K562 (cell line): Measurements from ENCODE around the gene TMEM132C. TPM values are rescaled to one million over a fixed set of nuclear protein-coding genes. Genes with fewer than 3 reads are reported as not detected.

Experiments
- ATAC-seq: fragments of 200-7000 bp; cut with Tn5 transposase; 3 replicates; pipeline ENCODE4 v1.9.1; 2020; ENCODE audit warnings: moderate library complexity
- BruUV-seq: library from RNA; stranded (reverse); fragments of 400-500 nt; replicated peaks from 2 replicates; lab custom pipeline; 2021; lab: Mats Ljungman, UMichigan
- CTCF ChIA-PET: fragments of 300-600 bp; formaldehyde crosslinking; extraction: SDS; loops from one replicate; lab custom pipeline; 2021; ENCODE audit warnings: low intra/inter-chr PET ratio; lab: Yijun Ruan, JAX
- POLR2A ChIA-PET: fragments of 300-600, 350-650 bp; sonication (Branson Sonifier 250); formaldehyde crosslinking; extraction: SDS; loops from one replicate; lab custom pipeline; 2021; ENCODE audit warnings: antibody characterized with exemption, inconsistent platforms; lab: Yijun Ruan, JAX
- DNase-seq, 4 experiments: peaks; one replicate each; pipeline versions ENCODE4 v3.0.0 to v3.0.0-alpha.2; 2011 to 2018; ENCODE audit warnings: low spot score in 3 of 4, mixed read lengths in 3 of 4; ENCODE audit errors: extremely low read depth in 1 of 4
- FAIRE-seq: peaks from 2 replicates; lab custom pipeline; 2011; peaks lifted over from hg19 to GRCh38; lab: Jason Lieb, UNC
- H2AFZ ChIP-seq: 2 replicates; pipeline ENCODE4 v1.6.0; 2011; ENCODE audit warnings: low read depth, low read length, control low read depth, inconsistent platforms
- H3K27ac ChIP-seq: fragments of 200-600 bp; 3 replicates; pipeline ENCODE4 v1.8.0; 2011; ENCODE audit warnings: low read depth, mild to moderate bottlenecking, control low read depth, inconsistent platforms, low read length, moderate library complexity, mixed read lengths; ENCODE audit errors: extremely low read depth
- H3K27me3 ChIP-seq, 2 experiments: fragments of 300-600 bp in 1 of 2; 2 replicates in 1 of 2; 3 replicates in 1 of 2; pipeline versions ENCODE4 v1.6.0 to v1.8.0; 2011; ENCODE audit warnings: inconsistent platforms in 2 of 2, low read length in 2 of 2, mild to moderate bottlenecking in 1 of 2, mixed read lengths in 1 of 2, moderate library complexity in 1 of 2; ENCODE audit not compliant: control insufficient read depth in 2 of 2, insufficient read depth in 2 of 2
- H3K36me3 ChIP-seq: fragments of 300-600 bp; 3 replicates; pipeline ENCODE4 v1.8.0; 2011; ENCODE audit warnings: mild to moderate bottlenecking, low read length, inconsistent platforms; ENCODE audit not compliant: control insufficient read depth, insufficient read depth
- H3K4me1 ChIP-seq, 2 experiments: fragments of 200-600 bp in 1 of 2; replicated peaks in 1 of 2; 2 replicates in 1 of 2; 3 replicates in 1 of 2; pipeline versions ENCODE4 v1.5.1 to v1.8.0; 2011; ENCODE audit warnings: inconsistent platforms in 2 of 2, low read length in 2 of 2, mild to moderate bottlenecking in 1 of 2, mixed read lengths in 1 of 2, moderate library complexity in 1 of 2; ENCODE audit not compliant: control insufficient read depth in 2 of 2, insufficient read depth in 2 of 2
- H3K4me2 ChIP-seq: 2 replicates; pipeline ENCODE4 v1.6.1; 2011; ENCODE audit warnings: low read length, control low read depth, inconsistent platforms, mixed read lengths; ENCODE audit not compliant: insufficient read depth
- H3K4me3 ChIP-seq: fragments of 200-600 bp; sonication (generic), shearing (Covaris generic); 2 replicates; pipeline ENCODE4 v1.5.1; 2016; ENCODE audit warnings: control low read depth, inconsistent platforms
- H3K79me2 ChIP-seq: fragments of 200-600 bp; 3 replicates; pipeline ENCODE4 v1.8.0; 2011; ENCODE audit warnings: low read length, inconsistent platforms; ENCODE audit not compliant: control insufficient read depth, insufficient read depth
- H3K9ac ChIP-seq, 2 experiments: 2 replicates each; pipeline versions ENCODE4 v1.6.0 to v1.6.1; 2011; ENCODE audit warnings: low read depth in 2 of 2, low read length in 2 of 2, control low read depth in 1 of 2, inconsistent platforms in 1 of 2, mild to moderate bottlenecking in 1 of 2, mixed read lengths in 1 of 2; ENCODE audit not compliant: insufficient read depth in 1 of 2
- H3K9me1 ChIP-seq: one replicate; pipeline ENCODE4 v1.6.0; 2011; ENCODE audit warnings: inconsistent platforms, mild to moderate bottlenecking, low read length, moderate library complexity; ENCODE audit not compliant: control insufficient read depth, insufficient read depth
- H3K9me3 ChIP-seq: replicated peaks from 2 replicates; pipeline ENCODE4 v1.5.1; 2011; ENCODE audit warnings: low read depth, low read length, inconsistent platforms; ENCODE audit not compliant: control insufficient read depth, insufficient read depth
- H4K20me1 ChIP-seq: replicated peaks from 2 replicates; pipeline ENCODE4 v1.6.1; 2011; ENCODE audit warnings: low read length, inconsistent platforms, mixed read lengths; ENCODE audit not compliant: control insufficient read depth, insufficient read depth
- E2F3 ChIP-seq: fragments of 250-450 bp; sonication (Bioruptor Pico); IDR thresholded peaks from 2 replicates; pipeline ENCODE4 v1.4.0; 2020; ENCODE audit warnings: mild to moderate bottlenecking
- FOXK2 ChIP-seq, 2 experiments: fragments of 450-650 bp; IDR thresholded peaks in 1 of 2; conservative IDR thresholded peaks in 1 of 2; 2 replicates each; pipeline ENCODE4 v1.6.1; 2016; ENCODE audit warnings: low read depth in 2 of 2, mild to moderate bottlenecking in 1 of 2
- PCBP2 ChIP-seq: fragments of 200-400 bp; formaldehyde crosslinking; IDR thresholded peaks from 2 replicates; pipeline ENCODE4 v1.6.1; 2018; ENCODE audit warnings: low read length, low read depth, mild to moderate bottlenecking, moderate library complexity; ENCODE audit not compliant: poor library complexity, severe bottlenecking
- POLR2AphosphoS2 ChIP-seq: IDR thresholded peaks from 2 replicates; pipeline ENCODE4 v1.6.1; 2012; ENCODE audit warnings: low read length, improper control_type of control experiment
- RB1 ChIP-seq: fragments of 450-650 bp; IDR thresholded peaks from 2 replicates; pipeline ENCODE4 v1.6.1; 2017; ENCODE audit warnings: low read depth, mild to moderate bottlenecking
- TOE1 ChIP-seq, 2 experiments: fragments of 450-650 bp in 1 of 2; sonication (generic) in 1 of 2; formaldehyde crosslinking in 1 of 2; IDR thresholded peaks; 2 replicates each; pipeline versions ENCODE4 v1.7.1 to v1.8.0; 2016 to 2022; ENCODE audit warnings: borderline replicate concordance in 2 of 2, mild to moderate bottlenecking in 2 of 2, antibody characterized with exemption in 1 of 2, inconsistent platforms in 1 of 2, low read depth in 1 of 2, missing genetic modification reagents in 1 of 2, moderate library complexity in 1 of 2
- U2AF2 ChIP-seq: fragments of 200-400 bp; formaldehyde crosslinking; optimal IDR thresholded peaks from 2 replicates; pipeline ENCODE3; 2017; ENCODE audit warnings: low read depth, mild to moderate bottlenecking, low read length
- YY1 ChIP-seq, 3 experiments: IDR thresholded peaks; 2 replicates each; pipeline ENCODE4 v1.6.1; 2011; ENCODE audit warnings: low read length in 2 of 3, mild to moderate bottlenecking in 2 of 3, moderate library complexity in 2 of 3, borderline replicate concordance in 1 of 3, control low read depth in 1 of 3, low read depth in 1 of 3; ENCODE audit not compliant: insufficient read depth in 3 of 3, insufficient replicate concordance in 2 of 3, control insufficient read depth in 1 of 3, insufficient read length in 1 of 3; ENCODE audit errors: extremely low read depth in 1 of 3
- ZNF280B ChIP-seq: fragments of 250-450 bp; sonication (Bioruptor Pico); IDR thresholded peaks from 2 replicates; pipeline ENCODE4 v1.5.1; 2021; ENCODE audit warnings: mild to moderate bottlenecking
- ZNF764 ChIP-seq: fragments of 250-450 bp; sonication (Bioruptor Pico); IDR thresholded peaks from 2 replicates; pipeline ENCODE4 v1.4.0; 2020; ENCODE audit warnings: low read depth, mild to moderate bottlenecking, moderate library complexity
- WGBS: fragments of 100-300 bp; shearing (Covaris generic); methylation state at CpG from one replicate; pipeline ENCODE4 v1.1.6; 2016; ENCODE audit warnings: low coverage, mixed read lengths; ENCODE audit not compliant: insufficient coverage; ENCODE audit errors: missing lambda C conversion rate; 5-methylcytosine and 5-hydroxymethylcytosine counted together
- in situ Hi-C: fragments of 300-500 bp; cut with MboI; formaldehyde crosslinking; loops from 4 replicates; pipeline ENCODE4 v1.15.0; 2018; ENCODE audit warnings: inconsistent platforms, mixed read lengths
- intact Hi-C: fragments of 100-400 bp; cut with micrococcal nuclease; formaldehyde crosslinking; loops from 2 replicates; pipeline ENCODE4 v1.14.2; 2022
- polyA plus RNA-seq, 8 experiments: library from polyadenylated mRNA; depleted of rRNA in 4 of 8; stranded (reverse) in 5 of 8; unstranded in 3 of 8; fragments of >200 nt; fragmentation: Nextera tagmentation in 2 of 8; fragmentation: Illumina TruSeq in 1 of 8; extraction: Ambion mirVana in 2 of 8; extraction: Trizol in 1 of 8; gene quantifications; 2 replicates each; pipeline versions ENCODE4 v1.2.1 to v1.2.3, GENCODE V29; 2011 to 2014; ENCODE audit warnings: inconsistent platforms in 1 of 8, missing spikeins in 1 of 8
- total RNA-seq, 7 experiments: library from RNA; depleted of rRNA in 6 of 7; stranded (reverse); fragments of >200 nt in 6 of 7; fragmentation: Illumina TruSeq in 2 of 7; extraction: Trizol in 2 of 7; gene quantifications; 2 replicates each; pipeline versions ENCODE4 v1.2.1 to v1.2.3, GENCODE V29; 2011 to 2021; ENCODE audit warnings: low replicate concordance in 1 of 7

Gene TMEM132C
- total and polyA plus RNA-seq, 9 of the 15 experiments (the other 6 are each of a cell fraction or from before 2014, with no cell fraction given) = not detected

DNA sequence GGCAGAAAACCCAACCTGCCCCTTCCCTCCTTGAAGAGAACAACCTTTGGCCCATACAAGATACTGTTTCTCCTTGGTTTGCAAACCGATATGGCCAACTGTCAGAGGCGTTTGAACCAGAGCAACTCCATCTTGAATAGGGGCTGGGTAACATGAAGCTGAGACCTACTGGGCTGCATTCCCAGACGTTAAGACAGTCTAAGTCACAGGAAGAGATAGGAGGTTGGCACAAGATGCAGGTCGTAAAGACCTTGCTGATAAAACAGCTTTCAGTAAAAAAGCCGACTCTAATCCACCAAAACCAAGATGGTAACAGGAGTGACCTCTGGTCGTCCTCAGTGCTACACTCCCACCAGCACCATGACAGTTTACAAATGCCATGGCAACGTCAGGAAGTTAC lies 42.7 kb upstream of the TMEM132C start:
- Histone ChIP-seq H2AFZ (no peak overlapping the region), H3K4me3 (no peak overlapping the region), H4K20me1 (no peaks in the 10 kb centered on the region), H3K9me1 (no peaks in the 10 kb centered on the region), H3K4me1 (no peaks in the 10 kb centered on the region), H3K4me2 (no peak overlapping the region), H3K9me3 (no peaks in the 10 kb centered on the region), H3K9ac (no peak overlapping the region), H3K79me2 (no peaks in the 10 kb centered on the region), H3K27me3 (no peaks in the 10 kb centered on the region), H3K36me3 (no peaks in the 10 kb centered on the region), H3K27ac (no peak overlapping the region)
- ATAC-seq (no peak), FAIRE-seq (no peak), DNase-seq (no peak)
- intact Hi-C loops = no loop called here
- in situ Hi-C loops = no loop called here
- no peak for TF ChIP-seq ZNF764 (CRISPR knock-in tag)
- TF ChIP-seq PCBP2 = no peak
- TF ChIP-seq ZNF280B = no peak
- no peak for TF ChIP-seq POLR2AphosphoS2
- TF ChIP-seq E2F3 (CRISPR knock-in tag) = no peak
- TF ChIP-seq U2AF2 = no peak
- TF ChIP-seq TOE1 (IDR thresholded peaks at IDR 0.05; ENCODE audit: borderline replicate concordance) = no peak
- no peak for TF ChIP-seq TOE1 (CRISPR knock-in tag; IDR thresholded peaks at IDR 0.05; ENCODE audit: borderline replicate concordance, low read depth)
- no peak for TF ChIP-seq RB1
- no peak for TF ChIP-seq YY1 (IDR thresholded peaks at IDR 0.05; ENCODE audit: borderline replicate concordance in 1 of 3, control insufficient read depth in 1 of 3, extremely low read depth in 1 of 3, insufficient read depth in 3 of 3, insufficient read length in 1 of 3, insufficient replicate concordance in 2 of 3, low read depth in 1 of 3, low read length in 2 of 3)
- TF ChIP-seq FOXK2 (conservative IDR thresholded peaks at IDR 0.05 in 1 of 2, IDR thresholded peaks at IDR 0.05 in 1 of 2; ENCODE audit: low read depth in 2 of 2) = no peak
- ChIA-PET POLR2A (interaction anchor here (1.0 kb wide), 1 partner anchor 11 kb away, joined by 3 read pairs; no protein-coding TSS in a partner anchor), CTCF (no interaction called here)
- BruUV-seq = no TSS peak
- WGBS = 2% methylated on average over 7 of the region's 7 CpGs
